GM12801 (cell line): ENCODE results near the gene FBXL7.

Experiments
- CTCF ChIP-seq: IDR thresholded peaks from one replicate; pipeline ENCODE4 v1.5.1; 2011; ENCODE audit warnings: control low read depth; ENCODE audit not compliant: insufficient read length; ENCODE audit errors: extremely low read depth

Gene FBXL7

GRCh38 chr5:15799014-15799413 is 299.0 kb downstream of the FBXL7 start:
- TF ChIP-seq CTCF = no peak

GRCh38 chr5:15799612-15800011 is 299.6 kb downstream of the FBXL7 start:
- TF ChIP-seq CTCF = no peak

GRCh38 chr5:15803280-15803679 is 303.3 kb downstream of the FBXL7 start:
- TF ChIP-seq CTCF = no peak

GRCh38 chr5:15806613-15807012 is 306.6 kb downstream of the FBXL7 start:
- no peak for TF ChIP-seq CTCF

GRCh38 chr5:15807248-15807647 is 307.3 kb downstream of the FBXL7 start:
- no peak for TF ChIP-seq CTCF

- no peak for TF ChIP-seq CTCF
Measured at GRCh38 chr5:15807871-15808270, 307.9 kb downstream of the FBXL7 start.

- TF ChIP-seq CTCF = no peak
Measured at GRCh38 chr5:15808577-15808976, 308.6 kb downstream of the FBXL7 start.

- no peak for TF ChIP-seq CTCF
Measured at GRCh38 chr5:15819617-15820016, 319.6 kb downstream of the FBXL7 start.
